Measurements from ENCODE around the gene DPYSL4. TPM values are rescaled to one million over a fixed set of nuclear protein-coding genes. Genes with fewer than 3 reads are reported as not detected.
A peak's percentile ranks its signal among the peaks of the same experiment; 100 is the strongest.

Gene DPYSL4
- total RNA-seq, 1 experiment from 2014 or later, result 9.9 TPM

- in situ Hi-C loops (cut with HindIII; ENCODE audit: low pct_unique_long_range_greater_than_20kb, low sequenced_read_pairs), result no loop called here
- ATAC-seq, result no peak
- ChIA-PET POLR2A (no interaction called here), CTCF (interaction anchor here (0.8 kb wide), 1 partner anchor 229 kb away, joined by 3 read pairs; no protein-coding TSS in a partner anchor)
- Histone ChIP-seq H3K9me3 (ENCODE audit: control insufficient read depth, insufficient read depth, low read depth, low read length) (no peaks in the 10 kb centered on the region), H3K27ac (ENCODE audit: low read length) (no peak overlapping the region), H3K4me1 (ENCODE audit: control insufficient read depth, insufficient read depth, low read length) (peaks cover 8% of the 10 kb centered on the region), H3K4me3 (ENCODE audit: low read depth in 2 of 2, low read length in 2 of 2) (no peak overlapping the region), H3K27me3 (ENCODE audit: control insufficient read depth, insufficient read depth, low read length) (no peaks in the 10 kb centered on the region), H3K36me3 (ENCODE audit: control insufficient read depth, insufficient read depth, low read length) (no peaks in the 10 kb centered on the region)
- TF ChIP-seq TCF7L2 (IDR thresholded peaks at IDR 0.05; ENCODE audit: low read depth, low read length) (no peak), CTCF (IDR thresholded peaks at IDR 0.05) (no peak), REST (IDR thresholded peaks at IDR 0.05; ENCODE audit: insufficient read depth in 1 of 2, low read depth in 2 of 2, low read length in 1 of 2) (no peak), SIN3A (IDR thresholded peaks at IDR 0.05; ENCODE audit: borderline replicate concordance, insufficient read depth, low read depth, low read length) (no peak), POLR2AphosphoS5 (IDR thresholded peaks at IDR 0.05; ENCODE audit: low read depth, low read length) (no peak)
- no TSS peak for BruUV-seq (replicated peaks)
- intact Hi-C loops (cut with micrococcal nuclease; ENCODE audit: unreplicated experiment), result loop anchor here (1.0 to 5.0 kb wide), 3 partner anchors 110 to 230 kb away; partner anchors contain the start of gene LRRC27
- DNase-seq (ENCODE audit: low read depth, low spot score), result no peak
These were observed 36.0 kb downstream of the DPYSL4 start for GRCh38 chr10:132222726-132223125.

- ATAC-seq, result peak; percentile 97
- Histone ChIP-seq H3K9me3 (ENCODE audit: control insufficient read depth, insufficient read depth, low read depth, low read length) (no peaks in the 10 kb centered on the region), H3K4me3 (ENCODE audit: low read depth in 2 of 2, low read length in 2 of 2) (no peak overlapping the region), H3K36me3 (ENCODE audit: control insufficient read depth, insufficient read depth, low read length) (no peaks in the 10 kb centered on the region), H3K4me1 (ENCODE audit: control insufficient read depth, insufficient read depth, low read length) (peaks cover 8% of the 10 kb centered on the region), H3K27ac (ENCODE audit: low read length) (peak overlapping the region; percentile 72), H3K27me3 (ENCODE audit: control insufficient read depth, insufficient read depth, low read length) (no peaks in the 10 kb centered on the region)
- in situ Hi-C loops (cut with HindIII; ENCODE audit: low pct_unique_long_range_greater_than_20kb, low sequenced_read_pairs) (no loop called here), intact Hi-C loops (cut with micrococcal nuclease; ENCODE audit: unreplicated experiment) (loop anchor here (1.0 to 5.0 kb wide), 3 partner anchors 109 to 229 kb away; partner anchors contain the start of gene LRRC27)
- CTCF ChIA-PET, result interaction anchor here (0.8 kb wide), 1 partner anchor 228 kb away, joined by 3 read pairs; no protein-coding TSS in a partner anchor
- no TSS peak for BruUV-seq (replicated peaks)
- DNase-seq (ENCODE audit: low read depth, low spot score), result peak; percentile 72
- TF ChIP-seq POLR2AphosphoS5 (IDR thresholded peaks at IDR 0.05; ENCODE audit: low read depth, low read length), result peak; percentile 47; the same call in 1 of the 2 replicates
- TF ChIP-seq TCF7L2 (IDR thresholded peaks at IDR 0.05; ENCODE audit: low read depth, low read length), result no peak
- peak; percentile 100 for TF ChIP-seq CTCF (IDR thresholded peaks at IDR 0.05)
- TF ChIP-seq SIN3A (IDR thresholded peaks at IDR 0.05; ENCODE audit: borderline replicate concordance, insufficient read depth, low read depth, low read length), result no peak
- TF ChIP-seq REST (IDR thresholded peaks at IDR 0.05; ENCODE audit: insufficient read depth in 1 of 2, low read depth in 2 of 2, low read length in 1 of 2), result peak in 1 of 2 experiments; percentile 56; a peak in 1 of 4 replicates
- POLR2A ChIA-PET, result no interaction called here
These were observed 36.4 kb downstream of the DPYSL4 start for GRCh38 chr10:132223156-132223590.

All from Panc1 (cell line).